PC-3 (cell line): ENCODE measurements around the gene IDH3G.

ENCODE experiments used
- EZH2 ChIP-seq: fragments of 300-600 bp; sonication (generic); IDR thresholded peaks from one replicate; pipeline ENCODE4 v1.6.1; 2017; ENCODE audit warnings: antibody characterized with exemption, mild to moderate bottlenecking, low read length; ENCODE audit not compliant: unreplicated experiment
- TF ChIP-seq, protein P1 (sequence below): fragments of 300-600 bp; sonication (generic); conservative IDR thresholded peaks from 2 replicates; pipeline ENCODE4 v1.5.1; 2017; ENCODE audit warnings: antibody characterized with exemption, low read depth, mild to moderate bottlenecking, low read length

GRCh38 chrX:153825042-153825441, 30.9 kb upstream of the IDH3G start:
- TF ChIP-seq, protein P1, sequence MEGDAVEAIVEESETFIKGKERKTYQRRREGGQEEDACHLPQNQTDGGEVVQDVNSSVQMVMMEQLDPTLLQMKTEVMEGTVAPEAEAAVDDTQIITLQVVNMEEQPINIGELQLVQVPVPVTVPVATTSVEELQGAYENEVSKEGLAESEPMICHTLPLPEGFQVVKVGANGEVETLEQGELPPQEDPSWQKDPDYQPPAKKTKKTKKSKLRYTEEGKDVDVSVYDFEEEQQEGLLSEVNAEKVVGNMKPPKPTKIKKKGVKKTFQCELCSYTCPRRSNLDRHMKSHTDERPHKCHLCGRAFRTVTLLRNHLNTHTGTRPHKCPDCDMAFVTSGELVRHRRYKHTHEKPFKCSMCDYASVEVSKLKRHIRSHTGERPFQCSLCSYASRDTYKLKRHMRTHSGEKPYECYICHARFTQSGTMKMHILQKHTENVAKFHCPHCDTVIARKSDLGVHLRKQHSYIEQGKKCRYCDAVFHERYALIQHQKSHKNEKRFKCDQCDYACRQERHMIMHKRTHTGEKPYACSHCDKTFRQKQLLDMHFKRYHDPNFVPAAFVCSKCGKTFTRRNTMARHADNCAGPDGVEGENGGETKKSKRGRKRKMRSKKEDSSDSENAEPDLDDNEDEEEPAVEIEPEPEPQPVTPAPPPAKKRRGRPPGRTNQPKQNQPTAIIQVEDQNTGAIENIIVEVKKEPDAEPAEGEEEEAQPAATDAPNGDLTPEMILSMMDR = no peak
- no peak for TF ChIP-seq EZH2
